HG03460 (cell line): ENCODE results near the gene CTDP1.
"Not testable (repeated sequence)": the region's sequence is repeated elsewhere in the genome, so short reads cannot be mapped to it uniquely, and the experiment has no call there.

Experiments used
- ATAC-seq: cut with Tn5 transposase; IDR thresholded peaks from one replicate; pipeline ENCODE4 v1.9.1; 2021; ENCODE audit not compliant: unreplicated experiment

The CTDP1 gene

GRCh38 chr18:79697976-79698375 lies 18.4 kb downstream of the CTDP1 start:
- no peak for ATAC-seq

- ATAC-seq: no peak
Observed at GRCh38 chr18:79698668-79699335, 19.2 kb downstream of the CTDP1 start.

- no peak for ATAC-seq
Observed at GRCh38 chr18:79699653-79700052, 20.1 kb downstream of the CTDP1 start.

- no peak for ATAC-seq
Observed at GRCh38 chr18:79702906-79703305, 23.3 kb downstream of the CTDP1 start.

GRCh38 chr18:79704631-79705030 lies 25.0 kb downstream of the CTDP1 start:
- ATAC-seq: no peak

GRCh38 chr18:79705272-79705671 lies 25.7 kb downstream of the CTDP1 start:
- no peak for ATAC-seq

- ATAC-seq: no peak
Observed at GRCh38 chr18:79706006-79706405, 26.4 kb downstream of the CTDP1 start.

GRCh38 chr18:79706658-79707057 lies 27.1 kb downstream of the CTDP1 start:
- no peak for ATAC-seq

- ATAC-seq: no peak
Observed at GRCh38 chr18:79707239-79707638, 27.6 kb downstream of the CTDP1 start.

GRCh38 chr18:79707671-79708070 lies 28.1 kb downstream of the CTDP1 start:
- no peak for ATAC-seq

- ATAC-seq: no peak
Observed at GRCh38 chr18:79708412-79708811, 28.8 kb downstream of the CTDP1 start.

GRCh38 chr18:79712206-79712857 lies 32.7 kb downstream of the CTDP1 start:
- ATAC-seq: no peak

- no peak for ATAC-seq
Observed at GRCh38 chr18:79713341-79713740, 33.7 kb downstream of the CTDP1 start.

GRCh38 chr18:79714531-79715240 lies 35.1 kb downstream of the CTDP1 start:
- no peak for ATAC-seq

- no peak for ATAC-seq
Observed at GRCh38 chr18:79715280-79715679, 35.7 kb downstream of the CTDP1 start.

- no peak for ATAC-seq
Observed at GRCh38 chr18:79717059-79717458, 37.5 kb downstream of the CTDP1 start.

- ATAC-seq: no peak
Observed at GRCh38 chr18:79717555-79718074, 38.0 kb downstream of the CTDP1 start.

GRCh38 chr18:79718126-79718525 lies 38.5 kb downstream of the CTDP1 start:
- ATAC-seq: no peak

GRCh38 chr18:79718878-79719477 lies 39.4 kb downstream of the CTDP1 start:
- ATAC-seq: no peak

GRCh38 chr18:79719478-79720358 lies 40.1 kb downstream of the CTDP1 start:
- not testable (repeated sequence) for ATAC-seq

- no peak for ATAC-seq
Observed at GRCh38 chr18:79720359-79720733, 40.7 kb downstream of the CTDP1 start.
